Activated T-cell treated with anti-CD3 and anti-CD28 coated beads, Interleukin-2, amount 50 U/mL, for 24 hours (primary cell): ENCODE data around the gene CACNG8.
"Not testable (repeated sequence)": the region's sequence is repeated elsewhere in the genome, so short reads cannot be mapped to it uniquely, and the experiment has no call there.

ENCODE experiments used
- DNase-seq: peaks from one replicate; pipeline ENCODE4 v3.0.0-alpha.2; 2020
- H3K27ac Mint-ChIP-seq: 2 replicates; pipeline ENCODE4 v1.8.0; 2020; ENCODE audit warnings: mild to moderate bottlenecking, mixed read lengths
- H3K27me3 Mint-ChIP-seq: 2 replicates; pipeline ENCODE4 v1.8.0; 2020; ENCODE audit warnings: mixed read lengths
- H3K36me3 Mint-ChIP-seq: 2 replicates; pipeline ENCODE4 v1.8.0; 2020; ENCODE audit warnings: low read depth, mixed read lengths
- H3K4me1 Mint-ChIP-seq: 2 replicates; pipeline ENCODE4 v1.8.0; 2020; ENCODE audit warnings: low read depth, mixed read lengths
- H3K4me3 Mint-ChIP-seq: 2 replicates; pipeline ENCODE4 v1.8.0; 2020; ENCODE audit warnings: mild to moderate bottlenecking, moderate library complexity, mixed read lengths
- H3K9me3 Mint-ChIP-seq: 2 replicates; pipeline ENCODE4 v1.8.0; 2020; ENCODE audit warnings: mixed read lengths

Gene CACNG8

DNA sequence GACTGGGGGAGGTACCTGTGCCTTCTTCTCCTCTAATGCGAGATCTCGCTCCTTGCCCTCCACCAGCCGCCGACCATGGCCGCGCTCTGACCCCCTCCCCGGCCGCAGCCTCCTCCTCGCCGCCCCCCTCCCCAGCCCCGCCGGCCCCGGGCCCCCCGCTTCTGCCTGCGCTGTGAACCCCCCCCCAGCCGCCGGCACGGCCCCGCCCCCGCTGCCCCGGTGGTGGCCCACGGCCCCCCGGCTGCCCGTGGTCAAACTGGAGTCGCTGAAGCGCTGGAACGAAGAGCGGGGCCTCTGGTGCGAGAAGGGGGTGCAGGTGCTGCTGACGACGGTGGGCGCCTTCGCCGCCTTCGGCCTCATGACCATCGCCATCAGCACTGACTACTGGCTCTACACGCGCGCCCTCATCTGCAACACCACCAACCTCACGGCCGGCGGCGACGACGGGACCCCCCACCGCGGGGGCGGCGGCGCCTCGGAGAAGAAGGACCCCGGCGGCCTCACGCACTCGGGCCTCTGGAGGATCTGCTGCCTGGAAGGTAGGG, at the start of gene CACNG8:
Gene CACNG8, plus strand, starts transcription at position 51 of the 545 bp plus-strand sequence.
- peaks cover 80% of the 10 kb centered on the region for H3K27me3 Mint-ChIP-seq

GRCh38 chr19:53915000-53915399, 47.7 kb upstream of the CACNG8 start:
- H3K9me3 Mint-ChIP-seq: peaks cover 2% of the 10 kb centered on the region
- H3K27me3 Mint-ChIP-seq: peaks cover 59% of the 10 kb centered on the region
- no peak overlapping the region for H3K27ac Mint-ChIP-seq
- H3K4me3 Mint-ChIP-seq: no peak overlapping the region
- DNase-seq: no peak
- no peaks in the 10 kb centered on the region for H3K36me3 Mint-ChIP-seq
- no peaks in the 10 kb centered on the region for H3K4me1 Mint-ChIP-seq

More for the DNA sequence above, at the start of gene CACNG8:
- Mint-ChIP-seq H3K4me3 (no peak within 1 kb of the TSS), H3K4me1 (peaks cover 3% of the 10 kb centered on the region), H3K36me3 (no peaks in the 10 kb centered on the region), H3K27ac (no peak within 1 kb of the TSS), H3K9me3 (no peaks in the 10 kb centered on the region)
- no peak for DNase-seq

DNA sequence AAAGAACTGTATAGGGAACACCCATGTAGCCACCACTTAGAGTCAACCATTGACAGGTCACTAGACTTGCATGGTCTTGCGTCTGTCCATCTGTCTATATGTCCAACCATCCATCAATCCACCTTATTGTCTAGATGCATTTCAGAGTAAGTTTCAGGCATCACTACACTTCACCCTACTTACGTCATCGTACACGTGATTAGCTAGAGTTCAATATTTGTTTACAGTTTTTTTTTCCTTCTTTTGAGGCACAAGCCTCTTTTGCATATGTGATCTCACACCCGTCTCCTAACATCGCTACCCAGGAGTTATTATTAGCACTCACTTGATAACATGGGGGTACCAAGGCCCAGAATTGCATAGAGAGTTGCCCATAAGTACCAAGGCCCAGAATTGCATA, 46.7 kb upstream of the CACNG8 start:
- Mint-ChIP-seq H3K36me3 (no peaks in the 10 kb centered on the region), H3K9me3 (peaks cover 2% of the 10 kb centered on the region), H3K27ac (no peak overlapping the region), H3K27me3 (peaks cover 49% of the 10 kb centered on the region), H3K4me1 (no peaks in the 10 kb centered on the region), H3K4me3 (no peak overlapping the region)
- no peak for DNase-seq

DNA sequence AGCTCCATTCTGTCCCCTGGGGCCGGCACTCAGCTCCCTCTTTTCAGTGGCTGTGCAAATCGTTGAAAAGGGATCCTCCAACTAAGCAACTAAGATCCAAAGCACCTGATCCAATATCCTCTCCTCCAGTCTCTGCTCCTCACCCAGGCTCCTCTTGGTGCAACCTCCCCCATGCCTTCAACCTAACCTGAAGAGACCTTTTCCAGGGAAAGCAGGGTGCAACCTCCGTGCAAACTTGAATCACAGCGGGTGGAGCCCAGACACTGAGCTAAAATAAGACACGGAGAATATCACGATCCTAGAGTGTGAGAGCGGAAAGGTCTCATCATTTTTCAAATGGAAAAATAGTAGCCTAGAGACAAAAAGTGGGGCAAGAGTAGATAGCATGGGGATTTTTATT, 45.4 kb upstream of the CACNG8 start:
- Mint-ChIP-seq H3K27me3 (peaks cover 37% of the 10 kb centered on the region), H3K36me3 (no peaks in the 10 kb centered on the region), H3K4me3 (no peak overlapping the region), H3K4me1 (no peaks in the 10 kb centered on the region), H3K27ac (no peak overlapping the region), H3K9me3 (peaks cover 2% of the 10 kb centered on the region)
- DNase-seq: no peak

- no peak overlapping the region for H3K4me3 Mint-ChIP-seq
- peaks cover 2% of the 10 kb centered on the region for H3K9me3 Mint-ChIP-seq
- H3K36me3 Mint-ChIP-seq: no peaks in the 10 kb centered on the region
- no peak overlapping the region for H3K27ac Mint-ChIP-seq
- H3K4me1 Mint-ChIP-seq: no peaks in the 10 kb centered on the region
- DNase-seq: peak; percentile 35
- H3K27me3 Mint-ChIP-seq: peaks cover 5% of the 10 kb centered on the region
Measured at GRCh38 chr19:53927739-53928138, 35.0 kb upstream of the CACNG8 start.

DNA sequence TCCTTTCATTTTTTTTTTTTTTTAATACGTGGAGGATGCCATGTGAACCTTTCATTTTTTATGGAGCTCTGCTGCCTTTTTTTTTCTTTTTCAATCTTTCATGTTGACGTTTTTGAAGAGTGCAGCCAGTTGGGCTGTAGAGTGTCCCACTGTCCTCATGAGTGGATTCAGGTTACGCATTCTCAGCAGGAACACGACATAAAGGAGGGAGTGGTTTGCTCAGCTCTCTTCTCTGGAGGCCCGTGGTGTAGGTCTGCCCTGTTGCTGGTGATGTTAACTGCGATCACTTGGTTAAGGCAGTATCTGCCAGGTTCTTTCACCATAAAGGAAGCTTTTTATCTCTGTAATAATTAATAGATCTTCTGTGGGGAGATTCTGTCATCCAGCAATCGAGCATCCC, 26.7 kb upstream of the CACNG8 start:
- Mint-ChIP-seq H3K4me3 (no peak overlapping the region), H3K27me3 (peaks cover 26% of the 10 kb centered on the region), H3K27ac (no peak overlapping the region), H3K9me3 (no peaks in the 10 kb centered on the region), H3K36me3 (no peaks in the 10 kb centered on the region), H3K4me1 (no peaks in the 10 kb centered on the region)
- no peak for DNase-seq

- no peak overlapping the region for H3K4me3 Mint-ChIP-seq
- H3K4me1 Mint-ChIP-seq: no peaks in the 10 kb centered on the region
- no peak overlapping the region for H3K27ac Mint-ChIP-seq
- H3K27me3 Mint-ChIP-seq: peaks cover 64% of the 10 kb centered on the region
- H3K9me3 Mint-ChIP-seq: no peaks in the 10 kb centered on the region
- peak; percentile 34 for DNase-seq
- no peaks in the 10 kb centered on the region for H3K36me3 Mint-ChIP-seq
Measured at GRCh38 chr19:53942001-53942786, 20.5 kb upstream of the CACNG8 start.

DNA sequence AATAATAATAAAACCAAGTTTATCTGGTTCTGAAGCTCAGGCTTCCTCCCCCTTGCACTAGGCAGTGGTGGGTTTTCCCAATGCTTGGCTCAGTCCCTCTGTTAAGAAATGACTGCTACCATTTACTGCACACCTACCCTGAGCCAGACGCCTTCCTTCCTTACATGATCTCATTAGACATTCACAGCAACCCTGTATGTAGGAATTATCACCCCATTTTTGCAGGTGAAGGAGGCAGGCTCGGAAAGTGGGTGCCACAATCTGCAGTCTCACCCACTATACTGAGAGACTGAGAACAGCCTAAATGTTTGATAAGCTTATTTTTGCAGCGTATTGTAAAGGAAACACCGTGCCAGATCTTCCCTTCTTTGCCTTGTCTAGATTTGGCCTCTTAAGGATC, 18.3 kb upstream of the CACNG8 start:
- Mint-ChIP-seq H3K27me3 (peaks cover 63% of the 10 kb centered on the region), H3K36me3 (no peaks in the 10 kb centered on the region), H3K27ac (no peak overlapping the region), H3K9me3 (no peaks in the 10 kb centered on the region), H3K4me1 (no peaks in the 10 kb centered on the region), H3K4me3 (no peak overlapping the region)
- DNase-seq: no peak

DNA sequence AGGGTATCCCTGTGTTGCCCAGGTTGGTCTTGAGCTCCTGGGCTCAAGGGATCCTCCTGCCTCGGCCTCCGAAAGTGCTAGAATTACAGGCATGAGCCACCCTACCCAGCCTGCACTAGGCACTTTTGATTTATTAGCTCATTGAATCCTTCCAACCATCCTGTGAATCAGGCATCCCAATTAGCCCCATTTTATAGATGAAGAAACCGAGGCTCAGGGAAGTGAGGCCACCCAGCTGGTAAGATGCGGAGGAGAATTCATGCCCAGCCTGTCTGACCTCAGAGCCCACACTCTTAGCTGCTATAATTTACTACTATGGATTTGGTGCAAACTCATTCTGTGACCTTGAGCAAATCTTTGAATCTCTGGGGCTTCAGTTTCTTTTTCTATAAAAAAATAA, 17.8 kb upstream of the CACNG8 start:
- no peak overlapping the region for H3K4me3 Mint-ChIP-seq
- no peaks in the 10 kb centered on the region for H3K4me1 Mint-ChIP-seq
- H3K9me3 Mint-ChIP-seq: no peaks in the 10 kb centered on the region
- peaks cover 63% of the 10 kb centered on the region for H3K27me3 Mint-ChIP-seq
- no peak for DNase-seq
- no peaks in the 10 kb centered on the region for H3K36me3 Mint-ChIP-seq
- H3K27ac Mint-ChIP-seq: no peak overlapping the region

GRCh38 chr19:53945441-53945840, 17.3 kb upstream of the CACNG8 start:
- H3K27me3 Mint-ChIP-seq: peaks cover 59% of the 10 kb centered on the region
- no peaks in the 10 kb centered on the region for H3K9me3 Mint-ChIP-seq

GRCh38 chr19:53945998-53946397, 16.7 kb upstream of the CACNG8 start:
- Mint-ChIP-seq H3K36me3 (no peaks in the 10 kb centered on the region), H3K9me3 (no peaks in the 10 kb centered on the region), H3K4me1 (no peaks in the 10 kb centered on the region), H3K4me3 (no peak overlapping the region), H3K27ac (no peak overlapping the region), H3K27me3 (peaks cover 56% of the 10 kb centered on the region)
- DNase-seq: no peak

More at GRCh38 chr19:53945441-53945840, 17.3 kb upstream of the CACNG8 start:
- no peak overlapping the region for H3K4me3 Mint-ChIP-seq
- H3K27ac Mint-ChIP-seq: no peak overlapping the region
- no peak for DNase-seq
- no peaks in the 10 kb centered on the region for H3K36me3 Mint-ChIP-seq
- no peaks in the 10 kb centered on the region for H3K4me1 Mint-ChIP-seq

- Mint-ChIP-seq H3K36me3 (no peaks in the 10 kb centered on the region), H3K4me1 (no peaks in the 10 kb centered on the region), H3K9me3 (no peaks in the 10 kb centered on the region), H3K27me3 (peaks cover 52% of the 10 kb centered on the region), H3K27ac (no peak overlapping the region), H3K4me3 (no peak overlapping the region)
- DNase-seq: no peak
Measured at GRCh38 chr19:53947624-53948023, 15.1 kb upstream of the CACNG8 start.

DNA sequence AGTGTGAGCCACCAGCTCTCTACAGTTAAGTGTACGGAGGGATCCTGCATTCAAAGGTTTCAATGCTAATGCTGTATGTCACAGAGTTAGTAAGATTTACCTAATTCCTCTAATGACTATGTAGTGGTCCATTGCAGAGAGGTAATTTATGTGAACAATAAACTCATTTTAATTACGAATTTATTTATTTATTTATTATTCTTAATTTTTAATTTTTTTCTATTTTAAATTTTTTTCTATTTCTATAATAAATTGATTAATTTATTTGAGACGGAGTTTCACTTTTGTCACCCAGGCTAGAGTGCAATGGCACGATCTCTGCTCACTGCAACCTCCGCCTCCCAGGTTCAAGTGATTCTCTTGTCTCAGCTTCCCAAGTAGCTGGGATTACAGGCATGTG, 14.1 kb upstream of the CACNG8 start:
- H3K9me3 Mint-ChIP-seq, H3K4me3 Mint-ChIP-seq, H3K36me3 Mint-ChIP-seq, H3K4me1 Mint-ChIP-seq, H3K27ac Mint-ChIP-seq, DNase-seq: not testable (repeated sequence)
- H3K27me3 Mint-ChIP-seq: peaks cover 49% of the 10 kb centered on the region

DNA sequence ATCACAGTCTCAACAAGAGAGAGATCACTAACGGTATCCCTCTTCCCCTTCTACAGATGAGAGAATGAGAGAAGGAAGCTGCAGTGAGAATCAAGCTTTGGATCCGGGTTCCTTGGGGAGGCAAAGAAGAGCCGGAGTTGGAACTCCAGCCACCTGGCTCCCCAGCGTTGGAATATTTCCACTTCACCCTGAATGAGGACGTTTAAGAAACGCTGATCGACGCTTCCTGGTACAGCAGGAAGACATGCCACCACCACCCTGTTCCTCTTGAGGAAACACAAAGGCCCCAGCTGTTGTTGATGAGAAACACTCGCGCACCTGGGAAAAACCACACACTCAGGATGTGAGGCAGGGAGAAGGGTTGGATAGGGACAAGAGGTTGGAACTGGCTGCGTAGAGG, 11.3 kb upstream of the CACNG8 start:
- Mint-ChIP-seq H3K36me3 (no peaks in the 10 kb centered on the region), H3K4me3 (no peak overlapping the region), H3K9me3 (no peaks in the 10 kb centered on the region), H3K27me3 (peaks cover 39% of the 10 kb centered on the region), H3K27ac (no peak overlapping the region), H3K4me1 (no peaks in the 10 kb centered on the region)
- no peak for DNase-seq

DNA sequence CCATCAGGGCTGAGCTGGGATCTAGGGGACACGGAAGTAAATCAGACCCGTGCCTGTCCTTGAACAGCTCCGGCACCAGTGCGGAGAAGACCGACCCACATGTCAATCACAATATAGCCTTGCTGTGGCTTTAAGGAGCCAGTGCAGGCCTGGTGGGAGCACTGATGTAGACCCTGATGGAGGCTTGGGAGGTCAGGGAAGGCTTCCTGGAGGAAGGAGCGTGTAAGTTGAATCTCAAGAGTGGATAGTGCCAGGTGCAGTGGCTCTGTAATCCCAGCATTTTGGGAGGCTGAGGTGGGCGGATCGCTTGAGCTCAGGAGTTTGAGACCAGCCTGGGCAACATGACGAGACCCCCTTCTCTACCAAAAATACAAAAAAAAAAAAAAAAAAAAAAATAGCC, 10.8 kb upstream of the CACNG8 start:
- Mint-ChIP-seq H3K4me1 (no peaks in the 10 kb centered on the region), H3K27me3 (peaks cover 44% of the 10 kb centered on the region), H3K27ac (no peak overlapping the region), H3K4me3 (no peak overlapping the region), H3K9me3 (no peaks in the 10 kb centered on the region), H3K36me3 (no peaks in the 10 kb centered on the region)
- DNase-seq: no peak
